ENCODE results near the gene NEDD4. TPM values are rescaled to one million over a fixed set of nuclear protein-coding genes. Genes with fewer than 3 reads are reported as not detected.

The NEDD4 gene
- total RNA-seq (10 to 100 TPM in 1 of 4 donors, 1 to 10 TPM in 3; 8.4 to 11.6 (median 9.4) TPM), polyA plus RNA-seq (2.6 TPM)
- long read RNA-seq, donor 1, full-length matches to known transcripts, result 7 of 11 reads
- long read RNA-seq, donor 1, partial matches to known transcripts, result 2 of 11 reads
- long read RNA-seq, donor 1, other reads (novel, unspliced or antisense), result 2 of 11 reads
- long read RNA-seq, donor 2, full-length matches to known transcripts, result 3 of 5 reads
- long read RNA-seq, donor 2, partial matches to known transcripts, result 0 of 5 reads
- long read RNA-seq, donor 2, other reads (novel, unspliced or antisense), result 2 of 5 reads
- long read RNA-seq, donor 3, full-length matches to known transcripts, result 20 of 40 reads
- long read RNA-seq, donor 3, partial matches to known transcripts, result 10 of 40 reads
- long read RNA-seq, donor 3, other reads (novel, unspliced or antisense), result 10 of 40 reads
- long read RNA-seq, donor 4, full-length matches to known transcripts, result 3 of 3 reads
- long read RNA-seq, donor 4, partial matches to known transcripts, result 0 of 3 reads
- long read RNA-seq, donor 4, other reads (novel, unspliced or antisense), result 0 of 3 reads

- DNase-seq, result peak; percentile 91 to 95 (median 95)
- Histone ChIP-seq H3K27me3 (ENCODE audit: control insufficient read depth, insufficient read depth) (no peaks in the 10 kb centered on the region), H3K9me3 (ENCODE audit: control insufficient read depth, low read length) (no peaks in the 10 kb centered on the region), H3K4me3 (ENCODE audit: low read length) (peak within 1 kb of the TSS; percentile 82), H3K4me1 (ENCODE audit: control insufficient read depth, insufficient read depth, low read length) (peaks cover 2% of the 10 kb centered on the region), H3K27ac (ENCODE audit: low read length) (peak within 1 kb of the TSS; percentile 94)
- intact Hi-C loops (cut with DNase I), result loop anchor here in 1 of 4 donors (5.0 kb wide), 1 partner anchor 254 kb away; no protein-coding TSS in a partner anchor
- peak; percentile 98 for ATAC-seq
- WGBS, result under 1% methylated on average over 82 of the region's 83 CpGs
Measured at GRCh38 chr15:55993111-55993803, at the start of gene NEDD4. NEDD4 (minus strand) TSS chr15:55993612; CDS start chr15:55993555, 57 bp downstream.

- Histone ChIP-seq H3K4me1 (ENCODE audit: control insufficient read depth, insufficient read depth, low read length) (no peaks in the 10 kb centered on the region), H3K9me3 (ENCODE audit: control insufficient read depth, low read length) (no peaks in the 10 kb centered on the region), H3K27ac (ENCODE audit: low read length) (no peak overlapping the region), H3K27me3 (ENCODE audit: control insufficient read depth, insufficient read depth) (no peaks in the 10 kb centered on the region), H3K4me3 (ENCODE audit: low read length) (no peak overlapping the region)
- DNase-seq (no peak), ATAC-seq (no peak)
- 73% methylated on average over 4 of the region's 4 CpGs for WGBS
- intact Hi-C loops (cut with DNase I), result no loop called here
Measured at GRCh38 chr15:56042498-56042897, 49.1 kb upstream of the NEDD4 start.

- Histone ChIP-seq H3K27me3 (ENCODE audit: control insufficient read depth, insufficient read depth) (no peaks in the 10 kb centered on the region), H3K27ac (ENCODE audit: low read length) (no peak overlapping the region), H3K4me1 (ENCODE audit: control insufficient read depth, insufficient read depth, low read length) (no peaks in the 10 kb centered on the region), H3K9me3 (ENCODE audit: control insufficient read depth, low read length) (no peaks in the 10 kb centered on the region), H3K4me3 (ENCODE audit: low read length) (no peak overlapping the region)
- ATAC-seq (no peak), DNase-seq (no peak)
- WGBS, result 89% methylated on average over 1 of the region's 1 CpG
- intact Hi-C loops (cut with DNase I), result no loop called here
Measured at GRCh38 chr15:56042031-56042430, 48.6 kb upstream of the NEDD4 start.

GRCh38 chr15:56040081-56041035 lies 46.9 kb upstream of the NEDD4 start:
- H3K27me3 ChIP-seq (ENCODE audit: control insufficient read depth, insufficient read depth), result no peaks in the 10 kb centered on the region
- H3K27ac ChIP-seq (ENCODE audit: low read length), result no peak overlapping the region
- H3K4me3 ChIP-seq (ENCODE audit: low read length), result no peak overlapping the region
- H3K4me1 ChIP-seq (ENCODE audit: control insufficient read depth, insufficient read depth, low read length), result no peaks in the 10 kb centered on the region
- ATAC-seq (peak; percentile 60 to 81), DNase-seq (peak in 2 of 3 donors; percentile 44 to 50)
- intact Hi-C loops (cut with DNase I), result no loop called here
- H3K9me3 ChIP-seq (ENCODE audit: control insufficient read depth, low read length), result no peaks in the 10 kb centered on the region
- 54% methylated on average over 8 of the region's 8 CpGs for WGBS

GRCh38 chr15:56038707-56039106 lies 45.3 kb upstream of the NEDD4 start:
- intact Hi-C loops (cut with DNase I), result no loop called here
- Histone ChIP-seq H3K27ac (ENCODE audit: low read length) (no peak overlapping the region), H3K9me3 (ENCODE audit: control insufficient read depth, low read length) (no peaks in the 10 kb centered on the region), H3K4me3 (ENCODE audit: low read length) (no peak overlapping the region), H3K4me1 (ENCODE audit: control insufficient read depth, insufficient read depth, low read length) (no peaks in the 10 kb centered on the region), H3K27me3 (ENCODE audit: control insufficient read depth, insufficient read depth) (no peaks in the 10 kb centered on the region)
- WGBS, result 92% methylated on average over 4 of the region's 4 CpGs
- no peak for ATAC-seq
- DNase-seq, result no peak

GRCh38 chr15:56038015-56038414 lies 44.6 kb upstream of the NEDD4 start:
- Histone ChIP-seq H3K4me3 (ENCODE audit: low read length) (no peak overlapping the region), H3K27me3 (ENCODE audit: control insufficient read depth, insufficient read depth) (no peaks in the 10 kb centered on the region), H3K9me3 (ENCODE audit: control insufficient read depth, low read length) (no peaks in the 10 kb centered on the region), H3K27ac (ENCODE audit: low read length) (no peak overlapping the region), H3K4me1 (ENCODE audit: control insufficient read depth, insufficient read depth, low read length) (no peaks in the 10 kb centered on the region)
- WGBS, result 50% methylated on average over 3 of the region's 3 CpGs
- DNase-seq (no peak), ATAC-seq (no peak)
- intact Hi-C loops (cut with DNase I), result no loop called here

- Histone ChIP-seq H3K4me1 (ENCODE audit: control insufficient read depth, insufficient read depth, low read length) (no peaks in the 10 kb centered on the region), H3K27ac (ENCODE audit: low read length) (no peak overlapping the region), H3K27me3 (ENCODE audit: control insufficient read depth, insufficient read depth) (no peaks in the 10 kb centered on the region), H3K4me3 (ENCODE audit: low read length) (no peak overlapping the region), H3K9me3 (ENCODE audit: control insufficient read depth, low read length) (no peaks in the 10 kb centered on the region)
- WGBS, result 78% methylated on average over 5 of the region's 5 CpGs
- DNase-seq (no peak), ATAC-seq (no peak)
- intact Hi-C loops (cut with DNase I), result no loop called here
Measured at GRCh38 chr15:56036546-56037067, 43.2 kb upstream of the NEDD4 start.

GRCh38 chr15:56035166-56035565 lies 41.8 kb upstream of the NEDD4 start:
- Histone ChIP-seq H3K27me3 (ENCODE audit: control insufficient read depth, insufficient read depth) (no peaks in the 10 kb centered on the region), H3K4me3 (ENCODE audit: low read length) (no peak overlapping the region), H3K4me1 (ENCODE audit: control insufficient read depth, insufficient read depth, low read length) (no peaks in the 10 kb centered on the region), H3K9me3 (ENCODE audit: control insufficient read depth, low read length) (no peaks in the 10 kb centered on the region), H3K27ac (ENCODE audit: low read length) (no peak overlapping the region)
- WGBS, result 90% methylated on average over 2 of the region's 2 CpGs
- DNase-seq (no peak), ATAC-seq (no peak)
- intact Hi-C loops (cut with DNase I), result no loop called here

- no peak overlapping the region for H3K4me3 ChIP-seq (ENCODE audit: low read length)
- no peaks in the 10 kb centered on the region for H3K27me3 ChIP-seq (ENCODE audit: control insufficient read depth, insufficient read depth)
- DNase-seq (no peak), ATAC-seq (no peak)
- 69% methylated on average over 2 of the region's 2 CpGs for WGBS
- no peaks in the 10 kb centered on the region for H3K9me3 ChIP-seq (ENCODE audit: control insufficient read depth, low read length)
- intact Hi-C loops (cut with DNase I), result no loop called here
- no peaks in the 10 kb centered on the region for H3K4me1 ChIP-seq (ENCODE audit: control insufficient read depth, insufficient read depth, low read length)
- H3K27ac ChIP-seq (ENCODE audit: low read length), result no peak overlapping the region
Measured at GRCh38 chr15:56034514-56034913, 41.1 kb upstream of the NEDD4 start.

GRCh38 chr15:56032373-56032772 lies 39.0 kb upstream of the NEDD4 start:
- intact Hi-C loops (cut with DNase I), result no loop called here
- no peaks in the 10 kb centered on the region for H3K4me1 ChIP-seq (ENCODE audit: control insufficient read depth, insufficient read depth, low read length)
- no peak overlapping the region for H3K27ac ChIP-seq (ENCODE audit: low read length)
- no peak overlapping the region for H3K4me3 ChIP-seq (ENCODE audit: low read length)
- ATAC-seq (no peak), DNase-seq (no peak)
- no peaks in the 10 kb centered on the region for H3K27me3 ChIP-seq (ENCODE audit: control insufficient read depth, insufficient read depth)
- WGBS, result 95% methylated on average over 1 of the region's 1 CpG
- no peaks in the 10 kb centered on the region for H3K9me3 ChIP-seq (ENCODE audit: control insufficient read depth, low read length)
